ENCODE data around the gene RNF224. TPM values are rescaled to one million over a fixed set of nuclear protein-coding genes. Genes with fewer than 3 reads are reported as not detected.

The RNF224 gene
- total RNA-seq, 1 experiment from 2014 or later: 0.16 TPM

DNA sequence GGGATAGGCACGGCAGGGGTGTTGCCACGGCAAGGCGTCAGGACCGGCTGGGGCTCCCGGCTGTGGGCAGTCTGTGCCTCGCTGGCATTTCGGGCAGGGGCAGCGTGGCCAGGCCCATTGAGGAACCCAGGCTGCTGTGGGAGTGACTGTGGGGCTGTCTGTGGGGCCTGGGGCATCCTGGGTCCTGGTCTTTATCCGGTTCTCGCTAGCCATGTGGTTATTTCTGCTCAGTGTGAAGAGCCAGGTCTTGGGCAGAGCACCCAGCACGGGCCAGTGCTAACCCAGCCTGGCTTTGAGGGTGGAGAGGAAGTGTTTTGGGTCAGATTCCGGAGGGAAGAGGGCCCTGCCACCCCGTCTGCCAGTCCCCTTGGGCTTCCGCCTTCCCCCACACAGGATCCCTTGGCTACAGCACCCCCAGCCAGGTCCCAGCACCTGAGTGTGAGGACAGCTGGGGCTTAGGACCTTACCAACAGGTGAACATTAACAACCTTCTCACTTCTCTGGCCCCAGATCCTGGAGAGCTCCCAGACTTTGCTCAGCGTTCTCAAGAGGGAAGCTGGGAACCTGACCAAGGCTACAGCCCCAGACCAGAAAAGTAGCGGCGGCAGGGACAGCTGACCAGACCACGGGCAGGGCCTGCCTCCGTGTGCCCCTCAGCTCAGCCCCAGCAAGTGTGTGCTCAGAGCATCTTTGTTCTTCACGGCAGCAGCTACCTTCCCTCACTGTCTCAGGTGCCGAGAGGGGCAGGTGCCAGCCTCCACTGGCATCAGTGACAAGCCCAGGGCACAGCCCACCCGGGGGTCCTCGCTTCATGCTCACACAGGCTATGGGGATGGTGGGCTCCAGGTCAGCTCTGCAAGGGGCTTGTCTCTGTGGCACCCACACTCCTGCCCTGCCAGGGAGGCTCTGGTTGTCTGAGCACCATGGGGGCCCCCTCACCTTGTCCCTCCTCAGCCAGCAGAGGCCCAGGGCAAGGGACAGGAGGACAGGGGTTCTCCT lies 37.7 kb upstream of the RNF224 start:
- peak overlapping the region; percentile 95 for H3K27ac Mint-ChIP-seq (ENCODE audit: low read depth, unreplicated experiment)
- TF ChIP-seq, protein P1, sequence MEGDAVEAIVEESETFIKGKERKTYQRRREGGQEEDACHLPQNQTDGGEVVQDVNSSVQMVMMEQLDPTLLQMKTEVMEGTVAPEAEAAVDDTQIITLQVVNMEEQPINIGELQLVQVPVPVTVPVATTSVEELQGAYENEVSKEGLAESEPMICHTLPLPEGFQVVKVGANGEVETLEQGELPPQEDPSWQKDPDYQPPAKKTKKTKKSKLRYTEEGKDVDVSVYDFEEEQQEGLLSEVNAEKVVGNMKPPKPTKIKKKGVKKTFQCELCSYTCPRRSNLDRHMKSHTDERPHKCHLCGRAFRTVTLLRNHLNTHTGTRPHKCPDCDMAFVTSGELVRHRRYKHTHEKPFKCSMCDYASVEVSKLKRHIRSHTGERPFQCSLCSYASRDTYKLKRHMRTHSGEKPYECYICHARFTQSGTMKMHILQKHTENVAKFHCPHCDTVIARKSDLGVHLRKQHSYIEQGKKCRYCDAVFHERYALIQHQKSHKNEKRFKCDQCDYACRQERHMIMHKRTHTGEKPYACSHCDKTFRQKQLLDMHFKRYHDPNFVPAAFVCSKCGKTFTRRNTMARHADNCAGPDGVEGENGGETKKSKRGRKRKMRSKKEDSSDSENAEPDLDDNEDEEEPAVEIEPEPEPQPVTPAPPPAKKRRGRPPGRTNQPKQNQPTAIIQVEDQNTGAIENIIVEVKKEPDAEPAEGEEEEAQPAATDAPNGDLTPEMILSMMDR (IDR thresholded peaks at IDR 0.05; ENCODE audit: unreplicated experiment): no peak
- peaks cover 10% of the 10 kb centered on the region for H3K4me1 Mint-ChIP-seq (ENCODE audit: insufficient read depth, unreplicated experiment)
- no peak for DNase-seq (ENCODE audit: unreplicated experiment)
- peaks cover 20% of the 10 kb centered on the region for H3K36me3 Mint-ChIP-seq (ENCODE audit: insufficient read depth, unreplicated experiment)
- intact Hi-C loops (cut with micrococcal nuclease): loop anchor here (1.0 to 2.0 kb wide), 2 partner anchors 38 to 51 kb away; partner anchors contain the start of genes RNF224 and TUBB4B
- H3K27me3 Mint-ChIP-seq (ENCODE audit: insufficient read depth, unreplicated experiment): no peaks in the 10 kb centered on the region
- no peaks in the 10 kb centered on the region for H3K9me3 Mint-ChIP-seq (ENCODE audit: unreplicated experiment)
- POLR2A ChIA-PET: interaction anchor here (0.6 to 3.7 kb wide), 28 partner anchors 8 to 599 kb away, joined by 3 to 57 read pairs (median 4); partner anchors contain the start of genes CYSRT1, LRRC26, MAN1B1 and NDOR1
- TSS peak; percentile 87 for BruUV-seq (replicated peaks)
- CTCF ChIA-PET: interaction anchor here (0.6 to 2.4 kb wide), 15 partner anchors 11 to 160 kb away, joined by 3 to 11 read pairs (median 3); partner anchors contain the start of genes CYSRT1, RNF224 and TPRN
- peak overlapping the region; percentile 94 for H3K4me3 Mint-ChIP-seq (ENCODE audit: unreplicated experiment)

DNA sequence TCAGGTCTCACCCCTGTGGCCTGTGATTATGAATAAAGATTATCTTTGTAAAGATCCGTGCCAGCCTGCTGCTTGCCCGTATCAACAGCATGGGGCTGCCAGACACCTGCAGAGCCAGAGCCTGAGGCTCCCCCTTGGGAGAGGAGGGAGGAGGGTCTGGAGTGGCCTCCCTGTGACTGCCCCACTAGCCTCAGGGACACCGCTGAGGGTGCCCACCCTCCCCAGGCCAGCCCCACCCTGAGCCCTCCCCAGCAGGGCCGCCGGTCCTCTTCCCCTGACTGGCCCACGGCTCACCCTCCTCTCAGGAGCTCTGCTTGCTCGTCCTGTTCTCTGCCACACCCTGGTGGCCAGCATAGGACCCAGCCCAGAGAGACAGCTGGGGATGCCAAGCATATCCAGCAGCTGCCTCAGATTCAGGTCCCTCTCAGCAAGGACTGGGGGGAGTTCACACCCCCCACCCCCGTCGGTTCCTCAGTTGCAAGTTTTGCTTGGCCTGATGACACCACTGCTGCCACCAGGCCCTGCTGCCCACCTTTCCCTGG lies 36.9 kb upstream of the RNF224 start:
- Mint-ChIP-seq H3K9me3 (ENCODE audit: unreplicated experiment) (no peaks in the 10 kb centered on the region), H3K27me3 (ENCODE audit: insufficient read depth, unreplicated experiment) (no peaks in the 10 kb centered on the region), H3K4me1 (ENCODE audit: insufficient read depth, unreplicated experiment) (peaks cover 15% of the 10 kb centered on the region), H3K4me3 (ENCODE audit: unreplicated experiment) (peak overlapping the region; percentile 94), H3K27ac (ENCODE audit: low read depth, unreplicated experiment) (no peak overlapping the region), H3K36me3 (ENCODE audit: insufficient read depth, unreplicated experiment) (peaks cover 20% of the 10 kb centered on the region)
- no TSS peak for BruUV-seq (replicated peaks)
- intact Hi-C loops (cut with micrococcal nuclease): no loop called here
- ChIA-PET POLR2A (interaction anchor here (1.1 to 3.7 kb wide), 9 partner anchors 8 to 63 kb away, joined by 3 to 57 read pairs (median 29); partner anchors contain the start of genes CYSRT1, LRRC26, NDOR1 and RNF224), CTCF (interaction anchor here (0.6 to 2.0 kb wide), 4 partner anchors 11 to 61 kb away, joined by 3 to 11 read pairs (median 4); partner anchors contain the start of gene RNF224)
- TF ChIP-seq, protein P1 (IDR thresholded peaks at IDR 0.05; ENCODE audit: unreplicated experiment): no peak
- DNase-seq (ENCODE audit: unreplicated experiment): no peak

DNA sequence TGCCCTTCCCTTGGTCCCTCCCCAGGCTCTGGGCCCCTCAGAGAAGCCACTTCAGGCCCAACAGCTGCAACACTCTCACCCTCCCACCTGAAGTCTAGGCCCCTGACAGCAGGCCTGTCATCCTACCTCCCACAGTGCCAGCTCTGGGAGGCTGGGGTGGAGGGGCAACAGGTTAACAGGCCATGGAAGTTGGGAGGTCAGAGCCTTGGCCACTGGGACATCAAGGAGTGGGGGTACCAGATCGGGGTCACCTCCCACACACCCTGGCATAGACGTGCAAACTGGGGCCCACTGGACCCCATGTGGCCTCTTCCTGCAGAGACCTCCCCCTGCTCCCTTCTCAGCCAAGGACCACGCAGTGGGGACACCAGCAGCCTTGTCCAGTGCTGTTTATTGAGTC lies 36.1 kb upstream of the RNF224 start:
- Mint-ChIP-seq H3K9me3 (ENCODE audit: unreplicated experiment) (no peaks in the 10 kb centered on the region), H3K27me3 (ENCODE audit: insufficient read depth, unreplicated experiment) (no peaks in the 10 kb centered on the region), H3K27ac (ENCODE audit: low read depth, unreplicated experiment) (no peak overlapping the region), H3K4me3 (ENCODE audit: unreplicated experiment) (peak overlapping the region; percentile 94), H3K36me3 (ENCODE audit: insufficient read depth, unreplicated experiment) (peaks cover 20% of the 10 kb centered on the region), H3K4me1 (ENCODE audit: insufficient read depth, unreplicated experiment) (peaks cover 19% of the 10 kb centered on the region)
- TF ChIP-seq, protein P1 (IDR thresholded peaks at IDR 0.05; ENCODE audit: unreplicated experiment): no peak
- intact Hi-C loops (cut with micrococcal nuclease): no loop called here
- no peak for DNase-seq (ENCODE audit: unreplicated experiment)
- ChIA-PET POLR2A (interaction anchor here (1.1 kb wide), 1 partner anchor 10 kb away, joined by 3 read pairs; the partner anchor contains the start of gene TPRN), CTCF (interaction anchor here (0.8 to 1.1 kb wide), 3 partner anchors 61 to 398 kb away, joined by 3 read pairs; no protein-coding TSS in a partner anchor)
- no TSS peak for BruUV-seq (replicated peaks)
